Panc1 (cell line): ENCODE data around the gene GLG1. TPM values are rescaled to one million over a fixed set of nuclear protein-coding genes. Genes with fewer than 3 reads are reported as not detected.
"Not testable (repeated sequence)": the region's sequence is repeated elsewhere in the genome, so short reads cannot be mapped to it uniquely, and the experiment has no call there.

ENCODE experiments used
- ATAC-seq: fragments of 200-7000 bp; cut with Tn5 transposase; 2 replicates; pipeline ENCODE4 v1.9.1; 2020; ENCODE audit warnings: mild to moderate bottlenecking, moderate library complexity
- BruUV-seq: library from RNA; stranded (reverse); fragments of 400-500 nt; replicated peaks from 2 replicates; lab custom pipeline; 2021; lab: Mats Ljungman, UMichigan
- CTCF ChIA-PET: fragments of 300-600 bp; sonication (Branson Sonifier 250); formaldehyde crosslinking; loops from one replicate; lab custom pipeline; 2022; ENCODE audit warnings: antibody characterized with exemption; lab: Charles Lee
- POLR2A ChIA-PET: fragments of 300-600 bp; sonication (Branson Sonifier 250); formaldehyde crosslinking; loops from one replicate; lab custom pipeline; 2022; ENCODE audit warnings: antibody characterized with exemption; lab: Charles Lee
- DNase-seq: peaks from one replicate; pipeline ENCODE4 v3.0.0-alpha.2; 2010; ENCODE audit warnings: low read depth, low spot score
- H3K27ac ChIP-seq: 2 replicates; pipeline ENCODE4 v1.5.1; 2011; ENCODE audit warnings: mild to moderate bottlenecking, low read length, inconsistent platforms
- H3K27me3 ChIP-seq: fragments of 200-500 bp; sonication (Bioruptor generic); 2 replicates; pipeline ENCODE4 v1.6.0; 2014; ENCODE audit warnings: low read length, inconsistent platforms; ENCODE audit not compliant: control insufficient read depth, insufficient read depth
- H3K36me3 ChIP-seq: fragments of 200-500 bp; sonication (Bioruptor generic); 2 replicates; pipeline ENCODE4 v1.5.1; 2014; ENCODE audit warnings: inconsistent platforms, mild to moderate bottlenecking, low read length, moderate library complexity; ENCODE audit not compliant: control insufficient read depth, insufficient read depth
- H3K4me1 ChIP-seq: 2 replicates; pipeline ENCODE4 v1.5.1; 2011; ENCODE audit warnings: inconsistent platforms, mild to moderate bottlenecking, low read length, moderate library complexity; ENCODE audit not compliant: control insufficient read depth, insufficient read depth
- H3K4me3 ChIP-seq, 2 experiments: 2 replicates each; pipeline ENCODE4 v1.5.1; 2011 to 2012; ENCODE audit warnings: low read depth in 2 of 2, low read length in 2 of 2, mild to moderate bottlenecking in 2 of 2, inconsistent platforms in 1 of 2, moderate library complexity in 1 of 2
- H3K9me3 ChIP-seq: fragments of 200-500 bp; sonication (Bioruptor generic); 2 replicates; pipeline ENCODE4 v1.5.1; 2014; ENCODE audit warnings: low read depth, mild to moderate bottlenecking, inconsistent platforms, low read length, moderate library complexity; ENCODE audit not compliant: control insufficient read depth, insufficient read depth
- POLR2AphosphoS5 ChIP-seq: IDR thresholded peaks from 2 replicates; pipeline ENCODE4 v1.6.1; 2012; ENCODE audit warnings: mild to moderate bottlenecking, low read depth, low read length, moderate library complexity
- SIN3A ChIP-seq: IDR thresholded peaks from 2 replicates; pipeline ENCODE4 v1.6.1; 2012; ENCODE audit warnings: low read depth, mild to moderate bottlenecking, low read length, moderate library complexity, borderline replicate concordance; ENCODE audit not compliant: insufficient read depth
- TCF7L2 ChIP-seq: IDR thresholded peaks from 2 replicates; pipeline ENCODE4 v1.6.1; 2011; ENCODE audit warnings: mild to moderate bottlenecking, low read depth, low read length, inconsistent platforms
- in situ Hi-C: cut with HindIII; loops from 2 replicates; pipeline ENCODE4 v1.10.0; 2016; ENCODE audit warnings: low sequenced_read_pairs, low pct_unique_long_range_greater_than_20kb
- intact Hi-C: fragments of 100-400 bp; cut with micrococcal nuclease; formaldehyde crosslinking; loops from one replicate; pipeline ENCODE4 v1.10.0; 2022; ENCODE audit not compliant: unreplicated experiment
- total RNA-seq: library from RNA; stranded (reverse); gene quantifications from one replicate; pipeline ENCODE4 v1.2.1, GENCODE V29; 2021; ENCODE audit not compliant: unreplicated experiment
- TF ChIP-seq, protein P1 (sequence below): fragments of 450-650 bp; IDR thresholded peaks from 2 replicates; pipeline ENCODE4 v1.5.1; 2017; ENCODE audit warnings: mild to moderate bottlenecking
- TF ChIP-seq, protein P2 (sequence below), 2 experiments: IDR thresholded peaks; 2 replicates each; pipeline ENCODE4 v1.6.1; 2011 to 2012; ENCODE audit warnings: low read depth in 2 of 2, control low read depth in 1 of 2, low read length in 1 of 2, mild to moderate bottlenecking in 1 of 2, moderate library complexity in 1 of 2; ENCODE audit not compliant: insufficient read depth in 1 of 2

GLG1 gene
- total RNA-seq, 1 experiment from 2014 or later: 75.9 TPM

DNA sequence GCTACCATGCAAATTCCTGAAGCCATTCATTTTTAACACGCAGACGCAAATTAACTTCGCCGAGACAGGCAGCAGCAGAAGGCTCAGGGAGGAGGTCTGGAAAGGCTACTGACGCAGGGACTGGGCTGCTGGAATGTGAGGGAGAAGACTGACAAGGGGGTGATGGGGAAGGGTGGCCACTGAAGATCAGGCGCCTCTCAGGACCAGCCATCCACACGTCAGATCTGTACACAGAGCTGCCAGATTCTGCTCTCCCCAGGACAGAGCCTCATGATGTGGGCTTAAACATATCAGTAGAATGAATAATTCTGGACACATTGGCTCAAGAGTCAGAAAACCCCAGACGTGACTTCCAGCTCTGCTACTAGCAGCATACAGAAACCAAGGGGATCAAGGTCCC, 160.0 kb downstream of the GLG1 start:
- H3K27ac ChIP-seq: no peak overlapping the region
- intact Hi-C loops: no loop called here
- no peaks in the 10 kb centered on the region for H3K9me3 ChIP-seq
- H3K27me3 ChIP-seq: no peaks in the 10 kb centered on the region
- TF ChIP-seq, protein P1, sequence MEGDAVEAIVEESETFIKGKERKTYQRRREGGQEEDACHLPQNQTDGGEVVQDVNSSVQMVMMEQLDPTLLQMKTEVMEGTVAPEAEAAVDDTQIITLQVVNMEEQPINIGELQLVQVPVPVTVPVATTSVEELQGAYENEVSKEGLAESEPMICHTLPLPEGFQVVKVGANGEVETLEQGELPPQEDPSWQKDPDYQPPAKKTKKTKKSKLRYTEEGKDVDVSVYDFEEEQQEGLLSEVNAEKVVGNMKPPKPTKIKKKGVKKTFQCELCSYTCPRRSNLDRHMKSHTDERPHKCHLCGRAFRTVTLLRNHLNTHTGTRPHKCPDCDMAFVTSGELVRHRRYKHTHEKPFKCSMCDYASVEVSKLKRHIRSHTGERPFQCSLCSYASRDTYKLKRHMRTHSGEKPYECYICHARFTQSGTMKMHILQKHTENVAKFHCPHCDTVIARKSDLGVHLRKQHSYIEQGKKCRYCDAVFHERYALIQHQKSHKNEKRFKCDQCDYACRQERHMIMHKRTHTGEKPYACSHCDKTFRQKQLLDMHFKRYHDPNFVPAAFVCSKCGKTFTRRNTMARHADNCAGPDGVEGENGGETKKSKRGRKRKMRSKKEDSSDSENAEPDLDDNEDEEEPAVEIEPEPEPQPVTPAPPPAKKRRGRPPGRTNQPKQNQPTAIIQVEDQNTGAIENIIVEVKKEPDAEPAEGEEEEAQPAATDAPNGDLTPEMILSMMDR: no peak
- TF ChIP-seq POLR2AphosphoS5 (no peak), TCF7L2 (no peak), SIN3A (no peak)
- TF ChIP-seq, protein P2, sequence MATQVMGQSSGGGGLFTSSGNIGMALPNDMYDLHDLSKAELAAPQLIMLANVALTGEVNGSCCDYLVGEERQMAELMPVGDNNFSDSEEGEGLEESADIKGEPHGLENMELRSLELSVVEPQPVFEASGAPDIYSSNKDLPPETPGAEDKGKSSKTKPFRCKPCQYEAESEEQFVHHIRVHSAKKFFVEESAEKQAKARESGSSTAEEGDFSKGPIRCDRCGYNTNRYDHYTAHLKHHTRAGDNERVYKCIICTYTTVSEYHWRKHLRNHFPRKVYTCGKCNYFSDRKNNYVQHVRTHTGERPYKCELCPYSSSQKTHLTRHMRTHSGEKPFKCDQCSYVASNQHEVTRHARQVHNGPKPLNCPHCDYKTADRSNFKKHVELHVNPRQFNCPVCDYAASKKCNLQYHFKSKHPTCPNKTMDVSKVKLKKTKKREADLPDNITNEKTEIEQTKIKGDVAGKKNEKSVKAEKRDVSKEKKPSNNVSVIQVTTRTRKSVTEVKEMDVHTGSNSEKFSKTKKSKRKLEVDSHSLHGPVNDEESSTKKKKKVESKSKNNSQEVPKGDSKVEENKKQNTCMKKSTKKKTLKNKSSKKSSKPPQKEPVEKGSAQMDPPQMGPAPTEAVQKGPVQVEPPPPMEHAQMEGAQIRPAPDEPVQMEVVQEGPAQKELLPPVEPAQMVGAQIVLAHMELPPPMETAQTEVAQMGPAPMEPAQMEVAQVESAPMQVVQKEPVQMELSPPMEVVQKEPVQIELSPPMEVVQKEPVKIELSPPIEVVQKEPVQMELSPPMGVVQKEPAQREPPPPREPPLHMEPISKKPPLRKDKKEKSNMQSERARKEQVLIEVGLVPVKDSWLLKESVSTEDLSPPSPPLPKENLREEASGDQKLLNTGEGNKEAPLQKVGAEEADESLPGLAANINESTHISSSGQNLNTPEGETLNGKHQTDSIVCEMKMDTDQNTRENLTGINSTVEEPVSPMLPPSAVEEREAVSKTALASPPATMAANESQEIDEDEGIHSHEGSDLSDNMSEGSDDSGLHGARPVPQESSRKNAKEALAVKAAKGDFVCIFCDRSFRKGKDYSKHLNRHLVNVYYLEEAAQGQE (IDR thresholded peaks at IDR 0.05; ENCODE audit: insufficient read depth in 1 of 2, low read depth in 2 of 2, low read length in 1 of 2): no peak
- DNase-seq (no peak), ATAC-seq (no peak)
- POLR2A ChIA-PET: no interaction called here
- H3K4me3 ChIP-seq: no peak overlapping the region
- H3K4me1 ChIP-seq: no peaks in the 10 kb centered on the region
- no peaks in the 10 kb centered on the region for H3K36me3 ChIP-seq
- CTCF ChIA-PET: no interaction called here
- in situ Hi-C loops: no loop called here
- BruUV-seq: no TSS peak

DNA sequence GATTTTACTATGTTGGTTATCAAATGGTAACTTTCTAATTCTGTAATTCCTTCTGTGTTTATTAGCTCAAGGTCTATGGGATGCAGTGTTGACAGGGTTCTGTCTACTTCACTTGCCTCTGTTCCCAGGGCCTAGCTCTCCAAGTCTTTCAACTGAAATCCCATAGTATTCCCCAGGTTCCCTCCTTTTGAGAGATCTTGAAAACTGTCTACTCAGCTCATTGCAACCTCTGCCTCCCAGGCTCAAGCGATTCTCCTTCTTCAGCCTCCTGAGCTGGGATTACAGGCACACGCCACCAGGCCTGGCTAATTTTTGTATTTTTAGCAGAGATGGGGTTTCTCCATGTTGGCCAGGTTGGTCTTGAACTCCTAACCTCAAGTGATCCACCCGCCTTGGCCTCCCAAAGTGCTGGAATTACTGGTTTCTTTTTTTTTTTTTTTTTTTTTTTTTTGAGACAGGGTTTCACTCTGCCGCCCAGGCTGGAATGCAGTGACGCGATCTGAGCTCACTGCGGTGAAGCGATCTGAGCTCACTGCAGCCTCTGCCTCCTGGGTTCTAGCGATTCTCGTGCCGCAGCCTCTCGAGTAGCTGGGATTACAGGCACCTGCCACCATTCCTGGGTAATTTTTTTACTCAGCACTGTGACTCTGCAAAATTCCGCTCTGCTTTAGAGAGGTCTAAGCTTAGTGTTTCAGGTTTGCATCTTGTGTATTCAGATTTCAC, 163.1 kb downstream of the GLG1 start:
- H3K27me3 ChIP-seq, H3K4me3 ChIP-seq, in situ Hi-C loops, CTCF ChIA-PET, DNase-seq, H3K27ac ChIP-seq, H3K9me3 ChIP-seq, intact Hi-C loops, H3K36me3 ChIP-seq, BruUV-seq, POLR2A ChIA-PET, H3K4me1 ChIP-seq, ATAC-seq: not testable (repeated sequence)

DNA sequence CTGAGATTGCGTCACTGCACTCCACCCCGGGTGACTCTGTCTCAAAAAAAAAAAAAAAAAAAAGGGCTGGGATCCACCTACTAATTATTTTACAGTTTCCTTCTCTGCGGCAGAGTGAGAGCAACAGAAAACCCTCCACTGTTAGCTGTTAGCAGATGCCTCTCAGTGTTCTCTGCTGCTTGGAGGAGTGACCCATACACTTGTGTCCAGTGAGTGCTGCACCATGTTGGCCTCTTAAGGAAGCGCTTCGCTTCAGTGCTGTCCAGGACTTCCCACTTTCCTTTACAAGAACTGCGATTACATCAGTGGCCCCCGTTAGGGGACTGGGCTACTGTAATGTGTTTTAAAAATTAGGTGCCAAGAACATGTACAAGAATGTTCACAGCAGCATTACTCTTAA, 167.2 kb downstream of the GLG1 start:
- Histone ChIP-seq H3K27ac (no peak overlapping the region), H3K9me3 (no peaks in the 10 kb centered on the region), H3K36me3 (no peaks in the 10 kb centered on the region), H3K27me3 (no peaks in the 10 kb centered on the region), H3K4me3 (no peak overlapping the region), H3K4me1 (no peaks in the 10 kb centered on the region)
- DNase-seq (no peak), ATAC-seq (no peak)
- BruUV-seq: no TSS peak
- intact Hi-C loops (no loop called here), in situ Hi-C loops (no loop called here)
- ChIA-PET POLR2A (no interaction called here), CTCF (no interaction called here)
- TF ChIP-seq, protein P1: no peak
- TF ChIP-seq TCF7L2 (no peak), SIN3A (no peak), POLR2AphosphoS5 (no peak)
- TF ChIP-seq, protein P2 (IDR thresholded peaks at IDR 0.05; ENCODE audit: insufficient read depth in 1 of 2, low read depth in 2 of 2, low read length in 1 of 2): no peak
